ENCODE data around the gene RASAL2.

The RASAL2 gene

GRCh38 chr1:178528953-178529335 is 435.0 kb downstream of the RASAL2 start:
- no peak for DNase-seq

GRCh38 chr1:178529364-178530036 is 435.6 kb downstream of the RASAL2 start:
- no peak for DNase-seq

GRCh38 chr1:178530037-178530402 is 436.1 kb downstream of the RASAL2 start:
- DNase-seq, result no peak

DNA sequence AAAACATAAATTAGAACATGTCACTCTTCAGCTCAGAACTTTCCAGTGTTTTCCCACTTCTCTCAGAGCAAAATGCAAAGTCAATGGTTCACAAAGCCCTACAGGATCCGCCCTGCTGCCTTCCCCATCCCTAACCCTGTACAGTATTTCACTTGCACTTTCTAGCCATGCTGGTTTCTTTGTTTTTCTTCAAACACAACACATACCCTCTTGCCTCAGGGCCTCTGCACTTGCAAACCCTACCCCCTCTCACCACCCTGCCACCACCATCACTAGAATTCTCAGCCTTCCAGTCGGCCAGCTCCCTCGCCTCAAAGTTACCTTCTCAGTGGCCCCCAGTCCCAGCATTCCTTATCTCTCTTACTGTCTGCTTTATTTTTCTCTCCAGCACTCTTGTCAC is 436.6 kb downstream of the RASAL2 start:
- no peak for DNase-seq

DNA sequence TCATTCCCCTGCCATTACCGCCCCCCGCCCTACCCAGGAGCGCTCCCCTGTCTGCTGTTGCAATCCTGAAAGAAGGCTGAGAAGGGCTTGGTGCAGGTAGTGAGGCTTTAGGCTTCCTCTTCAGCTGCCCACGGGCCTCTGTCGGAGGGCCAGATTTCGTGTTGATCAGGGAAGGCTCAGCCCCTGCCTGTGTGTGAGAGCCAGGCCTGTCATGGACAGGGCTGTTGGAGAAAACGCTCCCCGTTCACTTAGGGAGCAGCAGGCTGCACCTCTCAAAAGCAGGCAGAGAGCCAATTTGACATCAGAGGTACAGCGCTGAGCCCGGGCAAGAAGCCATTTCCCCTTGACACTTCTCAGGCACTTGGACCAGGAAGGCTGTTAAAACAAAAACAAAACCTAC is 438.0 kb downstream of the RASAL2 start:
- DNase-seq, result no peak

- DNase-seq, result peak; percentile 90
Measured at GRCh38 chr1:178532392-178532791, 438.5 kb downstream of the RASAL2 start.

DNA sequence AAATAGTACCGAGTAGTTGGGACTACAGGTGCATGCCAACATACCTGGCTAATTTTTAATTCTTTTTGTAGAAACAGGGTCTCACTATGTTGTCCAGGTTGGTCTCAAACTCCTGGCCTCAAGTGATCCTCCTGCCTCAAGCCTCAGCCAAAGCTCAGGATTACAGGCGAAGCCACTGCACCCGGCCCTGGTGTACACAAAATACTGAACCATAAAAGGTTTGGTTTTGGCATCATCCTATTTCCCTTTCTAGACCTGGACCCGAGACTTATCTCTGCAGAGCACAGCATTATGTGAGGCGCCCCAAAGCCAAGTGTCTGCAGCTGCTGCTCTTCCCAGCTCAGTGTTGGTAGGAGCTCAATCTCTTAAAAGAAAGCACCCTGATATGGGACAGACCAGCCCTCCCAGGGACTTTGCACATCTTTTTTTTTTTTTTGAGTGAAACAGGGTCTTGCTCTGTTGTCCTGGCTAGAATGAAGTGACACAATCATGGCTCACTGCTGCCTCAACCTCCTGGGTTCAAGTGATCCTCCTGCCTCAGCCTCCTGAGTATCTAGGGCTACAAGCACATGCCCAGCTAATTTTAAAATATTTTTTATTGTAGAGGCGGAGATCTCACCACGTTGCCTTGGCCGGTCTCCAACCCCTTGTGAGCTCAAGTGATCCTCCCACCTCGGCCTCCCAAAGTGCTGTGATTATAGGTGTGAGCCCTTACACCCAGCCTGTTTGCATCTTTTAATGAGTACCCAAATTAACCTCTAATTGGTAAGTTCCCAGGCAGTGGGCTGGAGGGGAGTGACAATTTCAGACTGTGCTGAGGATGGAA is 439.4 kb downstream of the RASAL2 start:
- no peak for DNase-seq
